HG02970 (cell line): ENCODE results near the gene PIEZO1.

ENCODE experiments used
- ATAC-seq: cut with Tn5 transposase; IDR thresholded peaks from one replicate; pipeline ENCODE4 v1.9.1; 2021; ENCODE audit warnings: mild to moderate bottlenecking, moderate library complexity, moderate number of reproducible peaks; ENCODE audit not compliant: unreplicated experiment, low FRiP score

PIEZO1 gene

DNA sequence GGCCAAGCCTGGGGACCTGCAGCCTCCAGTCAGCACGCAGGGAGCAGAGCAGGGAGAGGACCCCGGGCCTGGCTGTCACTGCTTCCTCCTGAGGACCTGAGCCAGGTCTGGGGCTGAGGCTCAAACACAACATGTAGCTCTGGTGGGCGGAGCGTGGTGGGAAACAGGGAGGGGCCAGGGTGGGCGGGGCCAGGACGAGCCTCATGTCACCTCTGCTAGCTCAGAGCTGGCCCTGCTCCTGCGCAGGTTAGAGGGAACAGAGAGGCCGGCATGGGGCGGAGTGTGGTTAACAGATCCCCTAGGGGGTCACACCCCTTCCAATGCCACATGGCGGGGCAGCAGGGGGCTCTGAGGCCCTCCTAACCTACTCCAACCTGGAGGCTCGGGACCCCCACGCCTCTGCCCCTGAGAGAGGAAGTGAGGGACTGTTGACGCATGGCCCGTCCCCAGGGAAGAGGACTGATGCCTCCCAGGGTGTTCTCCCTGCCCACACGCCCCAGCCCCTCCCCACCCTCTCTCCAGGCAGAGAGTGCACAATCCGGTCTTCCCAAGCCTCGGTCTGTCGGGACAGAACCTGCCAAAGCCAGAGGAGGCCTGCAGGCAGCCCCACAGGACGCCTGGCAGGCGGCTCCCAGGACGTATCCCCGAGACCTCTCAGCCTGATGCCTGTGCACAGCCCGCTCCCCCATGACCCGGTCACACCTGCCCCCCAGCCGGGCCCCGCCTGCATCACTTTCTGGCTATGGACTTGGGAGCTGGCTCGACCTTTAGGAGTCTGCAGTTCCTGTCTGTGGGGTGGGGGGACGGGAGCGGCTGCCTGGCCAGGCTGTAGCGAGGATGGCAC lies 15.2 kb downstream of the PIEZO1 start:
- ATAC-seq = no peak

DNA sequence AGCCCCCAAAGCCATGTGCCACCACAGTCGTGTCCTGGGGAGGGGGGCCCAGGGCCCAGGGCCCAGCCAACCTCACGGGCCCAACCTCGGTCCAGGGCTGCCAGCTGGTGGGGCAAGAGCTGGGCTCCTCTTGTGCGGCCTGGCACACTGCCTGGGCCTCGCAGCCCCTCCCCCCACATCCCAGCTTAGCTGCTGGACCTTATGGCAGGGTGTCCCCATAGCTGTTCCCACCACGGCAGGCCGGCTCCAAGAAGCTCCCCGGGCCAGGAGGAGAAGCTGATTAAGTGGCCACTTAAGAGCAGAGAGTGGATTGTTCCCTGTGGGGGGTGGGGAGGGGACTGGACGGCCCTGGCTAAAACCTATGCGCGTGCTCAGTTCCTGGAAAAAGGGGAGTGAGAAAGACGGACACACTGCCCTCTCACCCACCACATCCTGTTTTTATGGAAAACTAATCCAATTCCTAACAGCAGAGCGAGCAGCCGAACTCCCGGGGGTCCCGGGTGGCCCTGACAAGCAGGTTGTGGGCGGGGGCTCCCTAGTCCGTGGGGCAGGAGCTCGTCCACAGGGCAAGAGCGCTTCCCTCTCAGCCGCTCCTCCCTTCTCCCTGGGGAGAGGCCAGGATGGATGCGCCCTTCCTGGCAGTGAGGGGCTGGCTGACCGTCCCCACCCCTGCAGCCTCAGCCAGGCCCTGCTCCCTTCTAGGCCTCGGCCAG lies 16.8 kb downstream of the PIEZO1 start:
- ATAC-seq = no peak

DNA sequence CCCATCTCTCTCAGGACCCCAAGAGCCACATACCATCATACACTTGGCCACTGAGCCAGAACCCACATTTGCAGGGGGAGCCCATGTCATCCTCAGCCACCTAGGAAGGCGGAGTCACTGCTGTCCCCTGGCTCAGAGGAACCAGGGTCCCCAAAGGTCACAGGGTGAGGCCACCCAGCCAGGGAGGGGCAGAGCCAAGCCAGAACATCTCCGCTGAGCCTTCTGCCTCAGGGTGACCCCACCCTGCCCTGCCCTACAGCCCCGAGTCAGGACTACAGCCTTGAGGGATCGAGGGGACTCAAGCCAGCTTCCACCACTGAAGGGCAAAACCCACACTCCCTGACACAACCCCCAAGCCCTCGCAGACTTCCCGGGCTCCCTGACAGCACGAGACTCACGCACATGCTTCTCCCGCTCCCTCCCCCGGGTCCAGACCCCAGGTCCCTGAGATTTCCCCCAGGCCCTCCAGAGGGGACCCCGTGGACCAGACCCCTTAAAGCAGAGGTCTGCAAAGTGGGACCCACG lies 17.4 kb downstream of the PIEZO1 start:
- no peak for ATAC-seq

DNA sequence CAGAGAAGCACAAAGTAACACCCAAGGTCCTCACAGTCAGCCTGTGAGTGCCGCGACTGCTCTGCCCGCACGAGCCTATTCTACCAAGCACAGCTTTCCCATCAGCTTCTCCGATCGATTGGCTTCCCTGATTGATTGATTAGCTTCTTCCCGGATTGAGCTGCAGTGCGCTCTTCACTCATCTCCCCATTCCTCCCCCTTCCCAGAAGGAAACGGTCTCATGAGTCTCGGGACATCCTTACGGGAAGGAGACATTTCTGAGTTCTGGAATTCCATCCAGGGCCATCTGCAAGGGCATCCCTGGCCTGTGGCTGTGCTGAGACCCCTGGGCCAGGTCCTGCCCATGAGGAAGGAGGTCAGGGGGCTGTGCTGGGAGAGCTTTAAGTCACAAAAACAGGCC lies 18.0 kb downstream of the PIEZO1 start:
- ATAC-seq = no peak

DNA sequence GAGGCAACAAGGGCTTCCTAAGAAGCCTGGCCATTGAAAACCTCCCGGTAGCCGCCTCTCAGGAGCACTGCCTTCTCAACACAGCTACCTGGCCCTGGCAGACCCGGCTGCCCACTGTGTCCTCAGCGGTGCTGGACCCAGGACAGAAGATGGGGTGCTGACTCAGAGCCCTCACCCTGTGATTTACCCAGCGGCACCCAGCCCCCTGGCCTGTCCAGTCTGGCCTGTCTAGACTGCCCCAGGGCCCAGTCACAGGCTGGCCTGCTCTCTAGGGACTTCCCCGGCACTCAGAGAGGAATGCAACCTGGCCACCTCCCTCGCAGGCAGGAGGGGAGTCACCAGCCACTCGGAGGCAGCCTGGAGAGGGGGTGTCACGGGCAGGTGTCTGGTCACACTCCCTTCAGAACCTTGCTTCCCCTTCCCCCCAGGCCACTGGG lies 20.1 kb downstream of the PIEZO1 start:
- no peak for ATAC-seq

DNA sequence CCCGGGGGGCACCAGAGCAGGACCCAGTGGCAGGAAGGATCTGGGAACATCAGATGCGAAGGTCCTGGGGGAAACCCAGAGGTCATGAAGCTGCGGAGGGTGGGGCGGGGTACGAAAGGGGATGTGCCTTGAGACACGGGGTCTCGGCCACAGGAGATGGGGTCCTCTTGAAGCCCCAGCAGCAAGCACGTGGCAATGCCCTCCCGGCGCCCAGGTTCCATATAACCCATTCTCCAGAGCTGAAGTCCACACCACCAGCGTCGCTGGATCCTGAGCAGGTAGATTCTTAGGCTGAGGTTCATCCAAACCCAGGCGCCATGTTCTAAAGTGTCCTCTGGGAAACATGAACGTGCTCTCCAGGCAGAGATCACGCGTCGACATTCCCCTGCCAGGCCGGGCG lies 20.9 kb downstream of the PIEZO1 start:
- no peak for ATAC-seq

DNA sequence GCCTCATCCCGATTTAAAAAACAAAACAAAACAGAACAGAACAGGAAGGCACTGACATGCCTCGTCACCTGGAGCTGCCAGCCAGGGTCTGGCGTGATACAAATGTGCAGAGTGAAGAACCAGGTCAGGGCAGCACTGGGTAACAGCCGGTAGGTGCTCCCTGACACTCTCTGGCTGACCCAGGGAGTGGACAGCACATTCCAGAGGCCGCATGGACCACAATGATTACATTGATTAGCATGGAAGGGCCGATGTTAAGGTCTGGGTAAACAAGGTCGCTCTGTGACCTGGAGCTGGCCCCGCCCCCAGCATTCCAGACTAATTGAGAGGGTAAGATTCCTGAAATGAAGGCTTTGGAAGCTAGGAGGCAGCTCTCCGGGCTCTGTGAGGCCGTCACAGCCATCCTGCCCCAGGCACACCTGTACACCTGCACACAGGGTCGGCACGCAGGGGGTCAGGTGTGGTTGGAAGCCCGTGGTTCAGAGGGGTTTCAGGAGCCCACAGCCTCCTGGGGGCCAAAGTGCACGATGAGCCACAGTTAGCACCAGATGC lies 21.4 kb downstream of the PIEZO1 start:
- no peak for ATAC-seq

DNA sequence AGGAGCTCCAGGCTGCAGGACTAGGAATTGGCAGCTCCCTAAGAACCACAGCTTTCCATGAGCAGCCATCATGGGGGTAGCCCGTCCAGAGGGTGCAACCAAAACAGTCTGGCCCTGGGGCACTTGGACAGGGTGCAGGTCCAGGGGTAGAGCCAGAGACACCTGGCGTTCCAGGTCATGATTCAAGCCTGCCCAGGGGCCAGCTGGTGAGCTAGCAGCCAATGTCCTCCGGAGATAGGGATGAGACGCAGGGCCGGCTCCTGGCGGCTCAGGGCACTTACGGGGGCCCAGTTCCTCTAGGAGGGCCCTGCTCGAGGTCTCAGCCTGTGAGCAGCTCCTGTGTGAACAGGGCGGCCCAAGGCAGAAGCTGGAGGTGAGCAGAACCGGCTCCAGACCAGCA lies 22.1 kb downstream of the PIEZO1 start:
- ATAC-seq = no peak

DNA sequence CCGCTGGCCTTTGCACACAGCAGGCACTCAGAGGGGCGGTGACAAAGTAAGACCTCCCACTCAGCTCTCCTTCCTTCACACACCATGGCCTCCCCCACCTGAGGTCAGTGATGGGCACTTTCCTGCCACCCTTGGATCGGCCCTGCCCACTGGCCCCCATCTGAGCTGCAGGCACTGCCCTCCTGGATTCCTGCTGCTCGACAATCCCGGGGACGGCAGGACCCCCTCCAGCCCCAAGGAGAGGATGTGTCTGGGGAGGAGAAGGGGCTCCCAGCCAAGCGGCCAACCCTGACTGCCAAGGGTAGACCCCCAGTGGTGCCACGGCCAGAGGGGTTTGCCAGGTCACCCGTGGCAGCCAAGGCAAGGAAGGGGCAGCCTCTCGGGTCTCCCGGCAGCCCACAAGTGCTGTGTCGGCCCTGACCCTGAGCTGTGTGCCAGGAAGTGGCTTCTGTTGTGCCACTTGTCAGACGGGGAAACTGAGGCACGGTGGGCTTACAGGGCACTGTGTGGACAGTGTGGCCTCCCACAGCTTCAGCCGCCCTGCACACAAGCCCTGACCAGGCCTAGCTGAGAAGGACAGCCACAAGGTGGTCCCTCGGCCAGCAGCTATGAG lies 22.7 kb downstream of the PIEZO1 start:
- ATAC-seq = no peak

DNA sequence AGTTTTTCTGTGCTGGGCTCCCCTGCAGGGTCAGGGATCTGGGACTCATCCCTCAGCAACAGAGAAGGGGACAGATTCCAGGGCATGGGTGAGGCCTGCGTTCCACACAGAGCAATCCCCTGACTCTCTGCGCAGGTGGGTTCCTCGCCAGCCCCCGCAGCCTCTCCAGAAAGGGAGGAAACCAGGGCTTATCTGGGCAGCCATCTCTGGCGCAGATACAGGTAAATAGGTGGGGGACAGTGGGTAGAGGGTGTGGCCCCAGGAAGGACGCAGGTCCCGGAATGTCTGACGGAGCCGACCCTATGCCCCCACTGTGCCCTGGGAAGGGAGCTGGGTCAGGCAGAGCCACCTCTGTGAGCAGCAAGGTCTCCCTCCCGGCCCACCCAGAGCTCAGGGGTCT lies 23.2 kb downstream of the PIEZO1 start:
- ATAC-seq = no peak

DNA sequence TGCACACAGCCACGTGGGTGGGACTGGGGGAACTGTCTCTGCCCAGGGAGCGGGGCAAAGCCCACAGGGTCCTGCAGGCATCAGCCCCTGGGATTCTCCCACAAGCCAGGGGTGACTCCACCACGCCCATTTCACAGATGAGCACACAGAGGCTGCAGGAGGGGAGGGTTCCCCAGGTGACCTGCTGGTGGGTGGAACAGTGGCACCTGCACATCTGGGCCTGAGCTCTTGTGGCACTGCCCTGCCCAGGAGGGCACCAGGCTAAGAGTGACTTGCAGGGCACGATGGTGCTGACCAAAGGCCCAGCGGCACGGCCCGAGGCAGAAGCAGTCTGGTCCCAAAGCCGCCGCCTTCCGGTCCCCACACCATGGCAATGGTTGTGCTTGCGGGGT lies 23.9 kb downstream of the PIEZO1 start:
- ATAC-seq = no peak

DNA sequence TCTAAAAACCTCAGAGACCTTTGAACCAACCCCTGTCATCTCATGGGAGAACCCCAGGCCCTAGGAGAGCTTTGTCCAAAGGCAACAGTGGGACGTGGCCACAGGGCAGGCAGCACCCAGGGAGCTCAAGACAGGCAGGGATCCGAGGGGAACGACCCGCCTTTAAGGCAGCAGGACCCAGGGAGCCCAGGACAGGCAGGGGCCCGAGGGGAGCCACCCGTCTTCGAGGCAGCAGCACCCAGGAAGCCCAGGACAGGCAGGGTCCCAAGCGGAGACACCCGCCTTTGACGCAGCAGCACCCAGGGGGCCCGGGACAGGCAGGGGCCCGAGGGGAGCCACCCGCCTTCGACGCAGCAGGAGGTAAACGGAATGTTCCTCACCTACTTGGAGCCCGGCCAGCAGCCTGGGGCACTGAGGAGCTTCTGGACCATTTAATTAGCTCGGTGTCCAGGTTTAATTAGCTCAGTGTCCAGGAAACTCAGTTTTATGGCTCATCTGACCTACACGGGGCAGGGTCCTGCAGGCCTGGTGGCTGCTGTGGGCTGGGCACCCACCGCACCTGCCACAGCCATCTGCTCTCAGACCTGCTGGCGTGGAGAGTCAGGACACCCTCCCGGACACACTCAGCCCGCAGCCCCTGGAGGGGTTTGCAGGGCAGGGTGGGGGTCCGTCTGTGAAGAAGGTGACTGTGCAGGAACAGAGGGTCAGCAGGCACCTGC lies 24.4 kb downstream of the PIEZO1 start:
- no peak for ATAC-seq

DNA sequence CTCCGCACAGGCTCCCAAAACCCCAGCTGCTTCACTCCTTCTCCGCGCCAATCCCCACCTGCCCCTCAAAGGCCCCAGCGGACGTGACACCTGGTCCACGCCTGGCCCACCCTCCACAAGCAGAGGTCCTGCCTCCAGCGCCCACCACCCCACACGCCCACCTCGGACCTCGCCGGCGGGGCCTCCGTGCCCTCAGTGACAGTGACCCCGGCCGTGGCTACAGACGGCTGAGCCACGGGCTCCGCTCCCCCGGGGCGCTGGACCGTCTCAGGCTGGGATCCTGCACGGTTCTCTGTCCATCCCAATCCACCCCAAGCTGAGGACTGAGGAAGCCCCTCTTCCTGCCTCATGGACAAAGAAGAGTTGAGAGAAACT lies 25.1 kb downstream of the PIEZO1 start:
- no peak for ATAC-seq

DNA sequence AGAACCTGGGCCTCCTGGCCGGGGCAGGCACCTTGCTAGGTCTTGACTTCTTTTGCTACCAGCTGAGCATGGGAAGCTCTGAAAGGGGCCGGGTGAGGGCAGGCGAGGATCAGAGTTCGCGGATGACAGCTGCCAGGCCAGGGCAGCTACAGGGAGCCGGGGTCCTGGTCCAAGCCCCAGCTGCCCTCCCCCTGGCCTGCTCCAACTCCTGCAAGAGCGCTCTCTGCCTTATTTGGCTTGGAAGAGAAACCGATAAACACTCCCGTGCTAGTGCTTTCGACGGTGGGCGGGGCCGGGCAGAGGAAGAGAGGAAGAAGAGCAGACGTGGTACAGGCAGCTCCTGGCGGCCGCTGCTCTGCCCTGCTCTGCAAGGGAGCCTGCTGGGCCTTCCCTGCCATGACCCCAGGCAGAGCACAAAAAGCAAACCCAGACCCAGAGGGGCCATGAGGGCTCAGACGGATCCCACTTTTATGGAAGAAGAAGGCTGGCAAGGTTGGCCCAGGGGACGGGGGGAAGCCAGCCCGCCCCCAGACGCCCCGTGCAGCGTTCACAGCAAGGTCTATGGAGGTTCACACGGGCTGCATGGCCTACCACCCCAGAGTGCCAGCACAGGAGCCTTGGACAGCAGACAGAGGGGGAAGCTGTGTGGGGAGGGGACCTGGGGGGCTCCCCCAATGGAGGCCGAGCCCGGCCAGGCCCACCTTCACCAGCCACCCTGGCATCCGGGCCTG lies 25.6 kb downstream of the PIEZO1 start:
- ATAC-seq = no peak

DNA sequence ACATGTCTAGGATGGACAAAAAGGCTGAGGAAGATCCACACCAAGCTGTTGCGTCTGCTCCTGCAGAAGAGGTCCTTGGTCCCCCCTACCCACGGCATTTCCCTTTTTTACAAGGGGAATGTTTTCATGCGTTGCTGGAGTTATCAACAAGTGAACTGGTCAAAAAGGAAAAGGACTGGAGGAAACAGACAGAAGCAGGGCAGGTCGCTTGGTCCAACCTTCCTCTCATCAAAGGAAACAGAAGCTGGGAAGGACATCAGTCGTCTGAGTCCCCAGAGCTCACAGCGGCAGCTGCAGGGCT lies 26.1 kb downstream of the PIEZO1 start:
- no peak for ATAC-seq

DNA sequence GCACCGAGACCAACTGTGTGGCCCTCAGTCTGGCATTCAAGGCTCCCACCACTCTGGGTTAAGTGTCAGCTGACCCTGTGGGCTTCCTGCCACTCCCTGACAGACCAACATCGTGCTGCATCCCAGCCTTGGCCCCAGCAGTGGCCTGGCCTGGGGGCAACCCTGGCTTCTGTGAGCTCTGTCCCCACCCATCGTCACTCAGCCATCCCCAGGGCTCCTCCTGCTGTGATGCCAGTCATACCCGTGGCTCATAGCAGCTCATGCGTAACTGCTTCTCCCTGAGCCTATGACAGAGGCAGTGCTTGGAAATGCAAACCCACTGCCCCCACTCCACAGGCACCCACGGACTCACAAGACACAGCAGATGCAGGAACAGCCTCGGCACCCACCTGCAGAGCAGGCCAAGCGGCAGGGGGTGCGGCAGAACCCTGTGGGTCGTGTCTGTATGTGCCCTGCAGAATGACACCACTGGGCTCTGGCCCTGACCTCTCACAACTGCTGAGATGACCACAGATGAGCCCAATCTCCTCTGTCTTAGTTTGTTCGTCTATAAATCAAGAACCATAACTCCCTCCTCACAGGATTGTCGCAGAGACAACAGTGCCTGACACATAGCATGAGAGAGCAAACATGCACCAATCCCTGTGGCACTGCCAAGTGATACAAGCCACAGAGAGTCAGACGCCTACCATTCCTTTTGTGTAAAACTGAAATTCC lies 26.6 kb downstream of the PIEZO1 start:
- no peak for ATAC-seq

DNA sequence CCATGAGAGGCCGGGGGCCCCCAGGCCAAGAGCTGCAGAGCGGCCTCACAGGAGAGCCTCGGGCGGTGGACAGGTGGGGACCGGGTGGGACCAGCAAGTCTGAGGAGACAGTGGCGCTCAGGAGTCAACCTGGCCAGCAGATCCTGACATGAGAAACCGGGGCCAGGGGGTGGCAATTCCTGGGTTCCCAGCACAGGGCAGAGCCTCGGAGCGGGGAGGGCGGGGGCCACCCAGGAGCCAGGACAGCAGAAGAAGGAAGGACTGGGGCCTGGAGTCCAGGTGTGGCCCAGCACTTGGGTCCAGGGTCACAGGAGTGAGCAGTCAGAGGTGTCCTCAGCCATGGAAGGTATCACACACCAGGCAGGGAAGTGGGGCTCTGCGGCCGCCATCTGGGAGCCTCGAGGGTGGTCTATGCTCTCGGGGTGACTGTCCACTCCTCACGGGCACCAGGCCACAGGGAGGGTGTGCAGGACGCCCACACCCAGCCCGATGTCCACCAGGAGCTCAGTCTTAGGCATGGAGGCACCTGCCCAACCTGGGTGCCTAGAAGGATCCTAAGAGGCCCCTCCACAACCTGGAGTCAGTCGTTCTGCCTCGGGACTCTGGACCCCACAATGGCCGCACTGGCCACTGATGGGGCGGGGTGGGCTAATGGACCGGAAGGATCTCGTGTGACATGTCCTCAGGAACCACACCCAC lies 29.1 kb downstream of the PIEZO1 start:
- ATAC-seq = no peak

DNA sequence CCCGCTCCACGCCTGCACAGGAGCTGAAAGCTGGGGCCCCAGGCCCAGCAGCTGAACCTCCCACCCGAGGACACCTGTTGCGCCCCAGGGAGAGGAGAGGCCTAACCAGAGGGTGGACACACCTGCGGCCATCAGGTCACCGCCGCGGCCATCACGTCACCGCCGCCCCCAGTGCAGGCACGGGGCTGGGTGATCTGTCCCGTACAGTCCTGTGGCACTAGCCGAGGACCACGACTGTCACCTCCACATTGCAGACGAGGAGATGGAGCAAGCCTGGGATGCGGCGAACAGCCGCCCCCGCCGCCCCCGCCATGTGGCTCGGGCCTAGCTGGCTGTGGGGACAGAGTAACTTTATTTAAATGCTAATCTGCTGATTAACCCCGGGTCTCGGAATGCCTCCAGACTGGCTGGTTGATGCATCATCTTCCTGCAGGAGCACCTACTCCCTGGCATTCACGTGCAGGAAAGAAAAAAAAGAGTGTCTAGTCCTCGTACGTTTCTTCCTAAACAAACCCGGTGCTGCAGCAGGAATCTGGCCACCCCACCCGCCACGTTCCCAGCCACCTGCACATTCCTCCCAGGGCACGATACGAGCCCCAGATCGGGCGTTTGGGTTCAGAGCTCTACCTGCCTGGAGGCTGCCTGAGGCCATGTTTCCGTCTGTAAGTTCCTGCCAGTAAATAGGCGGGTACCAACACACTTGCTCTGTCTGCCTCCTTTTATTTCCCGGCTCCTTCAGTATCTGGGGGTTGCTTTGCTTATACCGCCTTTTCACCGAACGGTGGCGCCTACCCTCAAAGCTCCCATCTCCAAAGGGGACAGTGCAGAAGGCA lies 29.9 kb downstream of the PIEZO1 start:
- ATAC-seq = no peak
